Activated CD4-positive, alpha-beta T cell treated with anti-CD3 and anti-CD28 coated beads, Interleukin-2, amount 50 U/mL, for 24 hours (primary cell): ENCODE results near the gene L3MBTL4.
"Not testable (repeated sequence)": the region's sequence is repeated elsewhere in the genome, so short reads cannot be mapped to it uniquely, and the experiment has no call there.

Experiments
- DNase-seq, 2 donors: peaks; one replicate each; pipeline ENCODE4 v3.0.0-alpha.2; 2020; ENCODE audit warnings: low read depth in 1 of 2, low spot score in 1 of 2

L3MBTL4 gene

GRCh38 chr18:6406910-6407470 lies 7.7 kb downstream of the L3MBTL4 start:
- no peak for DNase-seq

GRCh38 chr18:6406075-6406909 lies 8.4 kb downstream of the L3MBTL4 start:
- DNase-seq, result no peak

- DNase-seq, result no peak
Measured at GRCh38 chr18:6405237-6406074, 9.3 kb downstream of the L3MBTL4 start.

- DNase-seq, result no peak
Measured at GRCh38 chr18:6404834-6405233, 9.9 kb downstream of the L3MBTL4 start.

- no peak for DNase-seq
Measured at GRCh38 chr18:6401687-6402086, 13.0 kb downstream of the L3MBTL4 start.

GRCh38 chr18:6399776-6400175 lies 14.9 kb downstream of the L3MBTL4 start:
- DNase-seq, result no peak

GRCh38 chr18:6397931-6398566 lies 16.7 kb downstream of the L3MBTL4 start:
- no peak for DNase-seq

- DNase-seq, result no peak
Measured at GRCh38 chr18:6396847-6397246, 17.9 kb downstream of the L3MBTL4 start.

GRCh38 chr18:6396276-6396675 lies 18.4 kb downstream of the L3MBTL4 start:
- DNase-seq, result no peak

- DNase-seq, result no peak
Measured at GRCh38 chr18:6389005-6389404, 25.7 kb downstream of the L3MBTL4 start.

GRCh38 chr18:6382963-6383362 lies 31.7 kb downstream of the L3MBTL4 start:
- no peak for DNase-seq

- DNase-seq, result not testable (repeated sequence)
Measured at GRCh38 chr18:6377473-6377872, 37.2 kb downstream of the L3MBTL4 start.

- DNase-seq, result no peak
Measured at GRCh38 chr18:6376433-6377229, 38.1 kb downstream of the L3MBTL4 start.

- no peak for DNase-seq
Measured at GRCh38 chr18:6374935-6375529, 39.7 kb downstream of the L3MBTL4 start.

- DNase-seq, result no peak
Measured at GRCh38 chr18:6374340-6374739, 40.4 kb downstream of the L3MBTL4 start.

GRCh38 chr18:6373187-6373586 lies 41.5 kb downstream of the L3MBTL4 start:
- DNase-seq, result no peak

GRCh38 chr18:6370886-6371635 lies 43.6 kb downstream of the L3MBTL4 start:
- DNase-seq, result no peak

GRCh38 chr18:6370410-6370809 lies 44.3 kb downstream of the L3MBTL4 start:
- DNase-seq, result no peak

GRCh38 chr18:6368017-6368416 lies 46.7 kb downstream of the L3MBTL4 start:
- DNase-seq, result no peak
